HepG2 (cell line): ENCODE results near the gene DPT. TPM values are rescaled to one million over a fixed set of nuclear protein-coding genes. Genes with fewer than 3 reads are reported as not detected.

Source experiments
- ATF5 ChIP-seq: sonication (generic); formaldehyde crosslinking; IDR thresholded peaks from 2 replicates; pipeline ENCODE4 v1.4.0; 2020; ENCODE audit warnings: mild to moderate bottlenecking, low read depth, missing genetic modification reagents
- BCLAF1 ChIP-seq: fragments of 450-650 bp; IDR thresholded peaks from 2 replicates; pipeline ENCODE4 v1.6.1; 2017; ENCODE audit warnings: mild to moderate bottlenecking
- CHD4 ChIP-seq: fragments of 200-600 bp; sonication (generic); IDR thresholded peaks from 2 replicates; pipeline ENCODE4 v1.7.0; 2017; ENCODE audit warnings: mild to moderate bottlenecking, low read length, borderline replicate concordance
- DNMT1 ChIP-seq: sonication (generic); formaldehyde crosslinking; IDR thresholded peaks from 2 replicates; pipeline ENCODE4 v1.5.1; 2020; ENCODE audit warnings: mild to moderate bottlenecking, missing genetic modification reagents
- EZH2 ChIP-seq: conservative IDR thresholded peaks from 2 replicates; pipeline ENCODE4 v1.6.1; 2012; ENCODE audit warnings: mild to moderate bottlenecking, low read depth, low read length, moderate library complexity
- FOXO1 ChIP-seq: sonication (generic); formaldehyde crosslinking; IDR thresholded peaks from 2 replicates; pipeline ENCODE4 v1.4.0; 2020; ENCODE audit warnings: missing genetic modification reagents
- FOXP4 ChIP-seq: sonication (generic); formaldehyde crosslinking; IDR thresholded peaks from 2 replicates; pipeline ENCODE4 v1.4.0; 2020; ENCODE audit warnings: missing genetic modification reagents
- MIER2 ChIP-seq: IDR thresholded peaks from 2 replicates; pipeline ENCODE4 v1.6.1; 2016; ENCODE audit warnings: missing biosample characterization, missing genetic modification reagents
- MTERF4 ChIP-seq: sonication (generic); formaldehyde crosslinking; IDR thresholded peaks from 2 replicates; pipeline ENCODE4 v1.8.0; 2023; ENCODE audit warnings: mild to moderate bottlenecking, missing genetic modification reagents
- SNAPC2 ChIP-seq: sonication (generic); formaldehyde crosslinking; IDR thresholded peaks from 2 replicates; pipeline ENCODE4 v1.8.1; 2022; ENCODE audit warnings: mild to moderate bottlenecking, missing genetic modification reagents
- TARDBP ChIP-seq: sonication (generic); formaldehyde crosslinking; IDR thresholded peaks from 2 replicates; pipeline ENCODE4 v1.8.0; 2022; ENCODE audit warnings: mild to moderate bottlenecking, missing genetic modification reagents
- ZMAT5 ChIP-seq: sonication (generic); formaldehyde crosslinking; IDR thresholded peaks from 2 replicates; pipeline ENCODE4 v1.5.0; 2020; ENCODE audit warnings: mild to moderate bottlenecking, low read depth, missing genetic modification reagents, borderline replicate concordance
- ZNF225 ChIP-seq: sonication (generic); formaldehyde crosslinking; IDR thresholded peaks from 2 replicates; pipeline ENCODE4 v1.4.0; 2020; ENCODE audit warnings: mild to moderate bottlenecking, missing genetic modification reagents
- ZNF609 ChIP-seq: sonication (generic); formaldehyde crosslinking; IDR thresholded peaks from 2 replicates; pipeline ENCODE4 v1.4.0; 2020; ENCODE audit warnings: mild to moderate bottlenecking, missing genetic modification reagents, borderline replicate concordance
- ZNF720 ChIP-seq: sonication (generic); formaldehyde crosslinking; IDR thresholded peaks from 2 replicates; pipeline ENCODE4 v1.4.0; 2020; ENCODE audit warnings: missing genetic modification reagents
- polyA plus RNA-seq, 8 experiments: library from polyadenylated mRNA; depleted of rRNA in 3 of 8; stranded (reverse) in 7 of 8; unstranded in 1 of 8; fragments of >200 nt; fragmentation: Illumina TruSeq in 4 of 8; extraction: Trizol in 4 of 8; gene quantifications; 2 replicates each; pipeline versions ENCODE4 v1.2.1 to v1.2.3, GENCODE V29; 2011 to 2016; ENCODE audit warnings: low read depth in 4 of 8, missing spikeins in 1 of 8, mixed read lengths in 1 of 8; ENCODE audit not compliant: insufficient read depth in 1 of 8
- total RNA-seq, 5 experiments: library from RNA; depleted of rRNA; stranded (reverse); fragments of >200 nt; fragmentation: Illumina TruSeq; extraction: Trizol; gene quantifications; 2 replicates each; pipeline ENCODE4 v1.2.3, GENCODE V29; 2016; ENCODE audit warnings: low read depth in 1 of 5

The DPT gene
- total and polyA plus RNA-seq, 2 of the 13 experiments (the other 11 are each of a cell fraction or from before 2014, with no cell fraction given) = 0.04 TPM; not detected in 1

GRCh38 chr1:168774241-168774640 lies 45.2 kb upstream of the DPT start (continued):
- TF ChIP-seq BCLAF1 (no peak), ZMAT5 (CRISPR knock-in tag) (no peak), CHD4 (no peak), ZNF609 (peak; percentile 13; the same call in 1 of the 2 replicates), FOXP4 (CRISPR knock-in tag) (no peak), TARDBP (CRISPR knock-in tag) (no peak), ATF5 (no peak), FOXO1 (CRISPR knock-in tag) (no peak), MTERF4 (CRISPR knock-in tag) (no peak), SNAPC2 (no peak), DNMT1 (CRISPR knock-in tag) (no peak), ZNF225 (no peak), ZNF720 (no peak), MIER2 (no peak), EZH2 (no peak)
